ENCODE data around the gene DNAH17. TPM values are rescaled to one million over a fixed set of nuclear protein-coding genes. Genes with fewer than 3 reads are reported as not detected.

The DNAH17 gene
- total RNA-seq, 1 experiment from 2014 or later = 0.69 TPM

Other genes starting within 250 kb of the DNAH17 start
- 26.7 TPM for gene SOCS3, start 217.3 kb downstream of the DNAH17 start, total RNA-seq (2021; ENCODE audit: unreplicated experiment)
- 44.4 TPM for gene PGS1, start 198.7 kb downstream of the DNAH17 start, total RNA-seq (2021; ENCODE audit: unreplicated experiment)
- 34.3 TPM for gene CYTH1, start 204.9 kb upstream of the DNAH17 start, total RNA-seq (2021; ENCODE audit: unreplicated experiment)

All from HCT116 (cell line).